ENCODE results near the gene NAALAD2.

- no peak for TF ChIP-seq CTCF (IDR thresholded peaks at IDR 0.05)
- TF ChIP-seq EZH2 (IDR thresholded peaks at IDR 0.05; ENCODE audit: borderline replicate concordance, insufficient read depth, low read depth, low read length, poor library complexity, severe bottlenecking) = no peak
These were observed 87.5 kb downstream of the NAALAD2 start for GRCh38 chr11:90221803-90222458.

All from B cell (primary cell).